NCI-H1436 (cell line): ENCODE results near the gene TEDC2.

Source experiments
- DNase-seq: peaks from one replicate; lab custom pipeline; 2025; lab: John Stamatoyannopoulos, UW

TEDC2 gene

DNA sequence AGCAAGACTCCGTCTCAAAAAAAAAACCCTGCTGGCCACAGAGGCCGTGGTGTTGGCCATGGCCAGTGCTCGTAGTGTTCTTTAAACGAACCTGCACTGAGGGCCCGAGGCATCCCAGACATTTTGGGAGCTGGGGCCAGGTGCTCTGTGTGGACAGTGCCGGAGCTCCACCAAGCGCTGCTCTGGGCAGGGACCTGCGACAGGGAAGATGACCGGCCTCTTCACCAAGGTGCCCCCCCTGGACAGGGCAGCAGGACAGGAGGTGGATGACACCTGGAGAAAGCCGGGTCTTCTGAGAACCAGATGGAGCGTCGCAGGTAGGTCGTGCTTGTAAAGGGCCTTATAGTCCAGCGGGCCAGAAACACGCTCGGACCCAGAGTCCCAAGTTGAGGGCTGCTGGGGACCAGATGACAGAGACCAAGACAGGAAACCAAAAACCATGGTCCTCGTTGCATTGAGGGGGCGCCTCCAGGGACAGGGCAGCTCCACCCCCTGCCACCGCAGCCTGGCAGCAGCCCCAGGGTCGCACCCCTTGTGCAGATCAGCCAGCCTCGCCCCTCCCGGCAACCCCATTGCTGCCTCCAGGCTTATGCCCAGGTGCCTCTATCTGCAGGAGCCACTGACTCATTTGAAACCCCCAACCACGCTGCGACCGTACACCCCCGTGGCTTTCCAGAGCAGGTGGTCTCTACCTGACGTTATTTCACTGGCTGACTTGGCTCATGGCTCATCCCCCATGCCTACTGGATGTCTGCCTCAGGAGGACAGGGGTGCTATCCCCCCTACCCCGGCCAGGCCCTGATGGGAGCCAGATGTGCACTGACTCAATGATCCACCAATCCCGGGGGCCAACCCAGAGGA, 7.0 kb downstream of the TEDC2 start:
- no peak for DNase-seq

DNA sequence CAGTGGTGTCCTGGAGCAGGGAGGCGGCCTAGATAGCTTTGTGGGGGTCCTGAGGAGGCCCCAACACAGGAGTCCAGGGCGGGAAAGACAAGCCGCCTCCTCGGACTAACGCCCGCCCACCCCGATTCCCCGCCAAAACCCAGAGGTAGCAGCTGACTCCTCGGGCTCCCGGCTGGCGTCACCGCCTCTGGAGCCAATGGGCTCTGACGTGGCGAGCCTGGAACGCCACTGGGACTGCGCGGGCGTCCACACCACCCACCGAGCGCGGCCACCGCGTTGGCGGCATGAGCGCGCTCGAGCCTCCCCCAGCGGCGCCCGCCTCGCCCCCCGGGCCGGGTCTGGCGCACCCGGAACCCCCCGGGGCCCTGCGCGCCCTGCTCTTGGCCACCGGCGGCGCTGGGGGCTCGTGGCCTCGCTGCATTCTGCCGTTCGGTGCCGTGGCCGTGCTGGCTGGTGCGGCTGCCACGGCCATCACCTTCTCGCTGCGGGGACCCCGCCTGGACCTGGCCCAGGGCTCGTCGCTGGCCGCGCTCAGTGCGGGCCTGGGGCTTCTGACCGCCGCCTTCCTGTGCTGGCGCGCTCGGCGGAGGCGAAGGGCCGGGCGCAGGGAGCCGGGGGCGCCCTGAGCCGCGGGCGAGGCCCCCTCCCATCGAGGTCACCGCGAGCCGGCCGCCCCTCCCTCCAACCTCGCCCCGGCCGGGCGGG, 7.8 kb downstream of the TEDC2 start:
- DNase-seq = peak; percentile 83

GRCh38 chr16:2468233-2468724, 8.4 kb downstream of the TEDC2 start:
- peak; percentile 81 for DNase-seq

GRCh38 chr16:2468725-2469398, 9.0 kb downstream of the TEDC2 start:
- DNase-seq = peak; percentile 97

GRCh38 chr16:2469399-2470233, 9.7 kb downstream of the TEDC2 start:
- no peak for DNase-seq

DNA sequence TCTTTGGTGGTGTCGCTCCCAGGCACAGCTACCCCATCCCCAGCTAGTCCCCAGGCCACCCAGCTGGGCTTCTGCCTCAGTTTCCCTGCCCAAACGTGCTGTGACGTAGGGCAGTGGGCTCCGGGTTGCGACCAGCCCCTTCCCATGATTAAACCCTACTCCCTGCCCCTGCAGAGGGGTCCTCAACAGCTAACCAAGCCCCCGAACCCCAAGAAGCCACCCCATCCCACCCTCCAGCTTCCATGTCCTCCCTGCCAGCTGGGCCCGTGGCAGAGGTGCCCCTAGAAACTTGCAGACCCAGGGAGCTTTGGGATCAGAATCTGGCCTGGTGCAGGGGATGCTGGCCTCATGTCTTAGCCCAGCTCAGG, 10.3 kb downstream of the TEDC2 start:
- DNase-seq = no peak

DNA sequence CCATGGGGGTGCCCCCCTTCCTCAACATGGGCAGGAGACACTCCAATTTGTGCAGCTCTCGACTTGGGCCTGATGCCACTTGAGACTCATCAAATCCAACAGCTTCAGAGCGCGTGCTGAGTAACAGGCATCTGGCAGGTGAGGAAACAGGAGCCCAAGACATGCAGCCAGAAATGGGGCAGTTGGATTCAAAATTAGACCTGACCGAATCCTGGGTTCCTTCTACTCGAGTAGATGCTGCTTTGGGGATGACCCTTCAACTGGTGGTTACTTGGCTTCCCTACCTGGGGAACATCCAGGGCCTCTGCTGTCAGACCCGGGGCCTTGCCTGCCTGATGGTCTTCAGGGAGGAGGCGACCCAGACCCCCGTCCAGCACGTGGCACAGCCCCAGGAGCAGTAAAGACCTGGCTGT, 10.7 kb downstream of the TEDC2 start:
- DNase-seq = peak; percentile 42

GRCh38 chr16:2471016-2471652, 11.2 kb downstream of the TEDC2 start, which contains the start of gene NTN3:
TSS of gene NTN3 (plus strand) at chr16:2471297. CDS start at chr16:2471702, 405 bp downstream.
- DNase-seq = peak; percentile 66

DNA sequence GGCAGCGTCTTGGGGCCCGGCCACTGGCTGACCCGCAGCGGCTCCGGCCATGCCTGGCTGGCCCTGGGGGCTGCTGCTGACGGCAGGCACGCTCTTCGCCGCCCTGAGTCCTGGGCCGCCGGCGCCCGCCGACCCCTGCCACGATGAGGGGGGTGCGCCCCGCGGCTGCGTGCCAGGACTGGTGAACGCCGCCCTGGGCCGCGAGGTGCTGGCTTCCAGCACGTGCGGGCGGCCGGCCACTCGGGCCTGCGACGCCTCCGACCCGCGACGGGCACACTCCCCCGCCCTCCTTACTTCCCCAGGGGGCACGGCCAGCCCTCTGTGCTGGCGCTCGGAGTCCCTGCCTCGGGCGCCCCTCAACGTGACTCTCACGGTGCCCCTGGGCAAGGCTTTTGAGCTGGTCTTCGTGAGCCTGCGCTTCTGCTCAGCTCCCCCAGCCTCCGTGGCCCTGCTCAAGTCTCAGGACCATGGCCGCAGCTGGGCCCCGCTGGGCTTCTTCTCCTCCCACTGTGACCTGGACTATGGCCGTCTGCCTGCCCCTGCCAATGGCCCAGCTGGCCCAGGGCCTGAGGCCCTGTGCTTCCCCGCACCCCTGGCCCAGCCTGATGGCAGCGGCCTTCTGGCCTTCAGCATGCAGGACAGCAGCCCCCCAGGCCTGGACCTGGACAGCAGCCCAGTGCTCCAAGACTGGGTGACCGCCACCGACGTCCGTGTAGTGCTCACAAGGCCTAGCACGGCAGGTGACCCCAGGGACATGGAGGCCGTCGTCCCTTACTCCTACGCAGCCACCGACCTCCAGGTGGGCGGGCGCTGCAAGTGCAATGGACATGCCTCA, 12.0 kb downstream of the TEDC2 start:
- DNase-seq = no peak

DNA sequence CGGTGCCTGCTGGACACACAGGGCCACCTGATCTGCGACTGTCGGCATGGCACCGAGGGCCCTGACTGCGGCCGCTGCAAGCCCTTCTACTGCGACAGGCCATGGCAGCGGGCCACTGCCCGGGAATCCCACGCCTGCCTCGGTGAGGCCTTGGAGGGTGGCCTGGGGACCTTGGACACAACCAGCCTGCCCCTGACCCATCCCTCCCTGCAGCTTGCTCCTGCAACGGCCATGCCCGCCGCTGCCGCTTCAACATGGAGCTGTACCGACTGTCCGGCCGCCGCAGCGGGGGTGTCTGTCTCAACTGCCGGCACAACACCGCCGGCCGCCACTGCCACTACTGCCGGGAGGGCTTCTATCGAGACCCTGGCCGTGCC, 12.6 kb downstream of the TEDC2 start:
- no peak for DNase-seq

DNA sequence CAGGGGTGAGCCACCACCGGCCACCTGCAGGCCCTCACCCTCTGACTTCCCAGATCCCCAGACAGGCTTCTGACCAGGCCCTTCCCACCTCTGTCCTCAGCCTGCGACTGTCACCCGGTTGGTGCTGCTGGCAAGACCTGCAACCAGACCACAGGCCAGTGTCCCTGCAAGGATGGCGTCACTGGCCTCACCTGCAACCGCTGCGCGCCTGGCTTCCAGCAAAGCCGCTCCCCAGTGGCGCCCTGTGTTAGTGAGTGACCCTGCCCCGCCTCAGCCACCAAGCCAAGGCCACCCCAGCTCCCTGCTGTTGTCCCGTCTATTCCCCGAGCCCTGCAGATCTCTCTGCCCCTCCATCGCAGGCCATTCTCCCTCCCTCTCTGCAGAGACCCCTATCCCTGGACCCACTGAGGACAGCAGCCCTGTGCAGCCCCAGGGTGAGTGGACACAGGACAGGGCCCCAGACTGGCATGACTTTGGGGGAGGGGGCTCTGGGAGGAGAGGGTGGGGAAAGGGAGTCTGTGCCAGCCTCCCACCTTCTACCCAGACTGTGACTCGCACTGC, 13.1 kb downstream of the TEDC2 start:
- DNase-seq = no peak

DNA sequence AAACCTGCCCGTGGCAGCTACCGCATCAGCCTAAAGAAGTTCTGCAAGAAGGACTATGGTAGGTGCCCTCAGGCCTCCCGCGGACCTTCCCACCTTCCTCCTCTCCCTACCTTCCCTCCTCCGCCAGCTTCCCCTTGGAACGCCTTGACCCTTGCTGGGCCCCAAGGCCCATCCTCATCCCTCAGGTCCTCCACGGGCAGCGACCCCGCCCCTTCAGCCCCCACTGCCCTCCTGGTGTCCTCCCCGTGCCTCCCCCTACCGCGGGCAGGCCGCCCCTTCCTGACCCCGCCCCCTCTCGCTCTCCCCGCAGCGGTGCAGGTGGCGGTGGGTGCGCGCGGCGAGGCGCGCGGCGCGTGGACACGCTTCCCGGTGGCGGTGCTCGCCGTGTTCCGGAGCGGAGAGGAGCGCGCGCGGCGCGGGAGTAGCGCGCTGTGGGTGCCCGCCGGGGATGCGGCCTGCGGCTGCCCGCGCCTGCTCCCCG, 13.6 kb downstream of the TEDC2 start:
- DNase-seq = no peak

GRCh38 chr16:2473999-2474876, 14.3 kb downstream of the TEDC2 start:
- DNase-seq = no peak

- peak; percentile 60 for DNase-seq
Measured at GRCh38 chr16:2474877-2475412, 15.0 kb downstream of the TEDC2 start, which contains the start of gene TBC1D24. TSS of gene TBC1D24 (plus strand) at chr16:2475127. CDS start at chr16:2496149, 21,022 bp downstream.

- DNase-seq = peak; percentile 43
Measured at GRCh38 chr16:2475413-2476344, 15.8 kb downstream of the TEDC2 start.

DNA sequence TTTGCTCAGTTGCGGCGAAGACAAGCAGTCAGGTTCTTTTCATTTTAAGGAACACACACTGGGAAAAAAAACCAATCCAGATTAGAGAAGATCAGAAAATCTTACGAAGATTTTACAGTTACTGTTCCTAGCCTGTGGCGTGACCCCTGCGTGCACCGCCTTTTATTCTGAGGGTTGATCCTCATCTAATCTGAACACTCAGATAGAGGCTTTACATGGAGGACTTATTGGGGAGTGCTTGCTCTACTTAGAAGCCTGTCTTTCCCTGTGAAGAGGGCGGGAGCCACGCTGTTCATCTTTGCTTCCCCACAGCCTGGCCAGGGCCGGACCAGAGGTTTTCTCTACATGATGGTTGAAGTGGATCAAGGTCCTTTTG, 16.4 kb downstream of the TEDC2 start:
- DNase-seq = no peak

DNA sequence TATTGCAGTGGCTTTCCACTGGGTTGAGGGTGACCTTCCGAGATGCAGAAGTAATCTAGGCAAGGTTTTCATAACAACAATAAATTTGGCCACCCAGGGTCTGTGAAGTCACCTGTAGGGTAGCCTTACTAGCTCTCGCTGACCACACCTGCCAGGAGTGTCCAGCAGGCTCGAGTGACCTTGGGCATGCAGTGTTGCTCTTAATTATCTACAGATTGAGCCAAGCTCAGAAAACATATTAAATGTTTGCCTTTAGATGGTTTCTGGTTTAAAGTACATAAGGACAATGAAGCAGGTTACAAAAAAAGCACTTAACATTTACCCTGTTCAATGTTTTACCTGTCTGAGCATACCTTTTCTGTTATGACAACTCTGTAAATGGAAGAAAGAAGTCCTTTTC, 16.8 kb downstream of the TEDC2 start:
- DNase-seq = no peak
